Upper lobe of left lung (tissue), 4 donors: ENCODE data around the gene FOXP1.

Experiments used
- CTCF ChIP-seq, 6 experiments: fragments of 450-650 bp in 4 of 6; fragments of 200-600 bp in 2 of 6; sonication (generic) in 2 of 6; IDR thresholded peaks; one replicate each; pipeline ENCODE4 v1.5.1; 2016 to 2019; ENCODE audit warnings: antibody characterized with exemption in 6 of 6
- EP300 ChIP-seq, 4 donors: sonication (generic); formaldehyde crosslinking; IDR thresholded peaks; one replicate each; pipeline ENCODE4 v1.5.1; 2017; ENCODE audit warnings: antibody characterized with exemption in 4 of 4, control low read depth in 2 of 4
- POLR2A ChIP-seq, 4 donors: fragments of 450-650 bp; IDR thresholded peaks; one replicate each; pipeline ENCODE4 v1.5.1; 2016 to 2017; ENCODE audit warnings: antibody characterized with exemption in 4 of 4, mild to moderate bottlenecking in 2 of 4
- POLR2AphosphoS5 ChIP-seq, 2 donors: sonication (generic); formaldehyde crosslinking; IDR thresholded peaks; one replicate each; pipeline ENCODE4 v1.5.1; 2017; ENCODE audit warnings: antibody characterized with exemption in 2 of 2

GRCh38 chr3:71066356-71066755, 517.2 kb downstream of the FOXP1 start:
- no peak for TF ChIP-seq CTCF (IDR thresholded peaks at IDR 0.05)
- no peak for TF ChIP-seq POLR2A (IDR thresholded peaks at IDR 0.05)
- no peak for TF ChIP-seq POLR2AphosphoS5 (IDR thresholded peaks at IDR 0.05)
- no peak for TF ChIP-seq EP300 (IDR thresholded peaks at IDR 0.05)
